Measurements from ENCODE around the gene IL17F. TPM values are rescaled to one million over a fixed set of nuclear protein-coding genes. Genes with fewer than 3 reads are reported as not detected.

IL17F gene
- total and polyA plus RNA-seq, 2 experiments from 2014 or later: not detected

GRCh38 chr6:52284460-52285176, 40.3 kb upstream of the IL17F start, which contains the start of gene MCM3:
TSS of gene MCM3 (minus strand) at chr6:52284742. CDS start at chr6:52284674, 68 bp downstream.
- H3K27ac ChIP-seq (ENCODE audit: low read depth): peak within 1 kb of the TSS; percentile 79
- TF ChIP-seq JUNB (IDR thresholded peaks at IDR 0.05; ENCODE audit: unreplicated experiment) (no peak), NANOG (IDR thresholded peaks at IDR 0.05; ENCODE audit: borderline replicate concordance) (no peak), ZNF331 (CRISPR knock-in tag; IDR thresholded peaks at IDR 0.05; ENCODE audit: low read depth) (no peak), POLR2AphosphoS5 (IDR thresholded peaks at IDR 0.05; ENCODE audit: low read depth) (peak; percentile 89), STAT1 (IDR thresholded peaks at IDR 0.05; ENCODE audit: unreplicated experiment) (no peak), CTCF (conservative IDR thresholded peaks at IDR 0.05; ENCODE audit: low read depth in 2 of 2) (no peak), CREB1 (CRISPR knock-in tag; IDR thresholded peaks at IDR 0.05; ENCODE audit: low read depth) (peak; percentile 79), EZH2phosphoT487 (IDR thresholded peaks at IDR 0.05; ENCODE audit: unreplicated experiment) (no peak), ZNF114 (CRISPR knock-in tag; IDR thresholded peaks at IDR 0.05) (no peak), EZH2 (IDR thresholded peaks at IDR 0.05; ENCODE audit: low read depth, unreplicated experiment) (no peak)
- TF ChIP-seq, protein P1, sequence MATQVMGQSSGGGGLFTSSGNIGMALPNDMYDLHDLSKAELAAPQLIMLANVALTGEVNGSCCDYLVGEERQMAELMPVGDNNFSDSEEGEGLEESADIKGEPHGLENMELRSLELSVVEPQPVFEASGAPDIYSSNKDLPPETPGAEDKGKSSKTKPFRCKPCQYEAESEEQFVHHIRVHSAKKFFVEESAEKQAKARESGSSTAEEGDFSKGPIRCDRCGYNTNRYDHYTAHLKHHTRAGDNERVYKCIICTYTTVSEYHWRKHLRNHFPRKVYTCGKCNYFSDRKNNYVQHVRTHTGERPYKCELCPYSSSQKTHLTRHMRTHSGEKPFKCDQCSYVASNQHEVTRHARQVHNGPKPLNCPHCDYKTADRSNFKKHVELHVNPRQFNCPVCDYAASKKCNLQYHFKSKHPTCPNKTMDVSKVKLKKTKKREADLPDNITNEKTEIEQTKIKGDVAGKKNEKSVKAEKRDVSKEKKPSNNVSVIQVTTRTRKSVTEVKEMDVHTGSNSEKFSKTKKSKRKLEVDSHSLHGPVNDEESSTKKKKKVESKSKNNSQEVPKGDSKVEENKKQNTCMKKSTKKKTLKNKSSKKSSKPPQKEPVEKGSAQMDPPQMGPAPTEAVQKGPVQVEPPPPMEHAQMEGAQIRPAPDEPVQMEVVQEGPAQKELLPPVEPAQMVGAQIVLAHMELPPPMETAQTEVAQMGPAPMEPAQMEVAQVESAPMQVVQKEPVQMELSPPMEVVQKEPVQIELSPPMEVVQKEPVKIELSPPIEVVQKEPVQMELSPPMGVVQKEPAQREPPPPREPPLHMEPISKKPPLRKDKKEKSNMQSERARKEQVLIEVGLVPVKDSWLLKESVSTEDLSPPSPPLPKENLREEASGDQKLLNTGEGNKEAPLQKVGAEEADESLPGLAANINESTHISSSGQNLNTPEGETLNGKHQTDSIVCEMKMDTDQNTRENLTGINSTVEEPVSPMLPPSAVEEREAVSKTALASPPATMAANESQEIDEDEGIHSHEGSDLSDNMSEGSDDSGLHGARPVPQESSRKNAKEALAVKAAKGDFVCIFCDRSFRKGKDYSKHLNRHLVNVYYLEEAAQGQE (IDR thresholded peaks at IDR 0.05; ENCODE audit: unreplicated experiment): no peak
- TF ChIP-seq, protein P2, sequence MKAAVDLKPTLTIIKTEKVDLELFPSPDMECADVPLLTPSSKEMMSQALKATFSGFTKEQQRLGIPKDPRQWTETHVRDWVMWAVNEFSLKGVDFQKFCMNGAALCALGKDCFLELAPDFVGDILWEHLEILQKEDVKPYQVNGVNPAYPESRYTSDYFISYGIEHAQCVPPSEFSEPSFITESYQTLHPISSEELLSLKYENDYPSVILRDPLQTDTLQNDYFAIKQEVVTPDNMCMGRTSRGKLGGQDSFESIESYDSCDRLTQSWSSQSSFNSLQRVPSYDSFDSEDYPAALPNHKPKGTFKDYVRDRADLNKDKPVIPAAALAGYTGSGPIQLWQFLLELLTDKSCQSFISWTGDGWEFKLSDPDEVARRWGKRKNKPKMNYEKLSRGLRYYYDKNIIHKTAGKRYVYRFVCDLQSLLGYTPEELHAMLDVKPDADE (IDR thresholded peaks at IDR 0.05): peak; percentile 77; the same call in 1 of the 2 replicates
- TF ChIP-seq, protein P3, sequence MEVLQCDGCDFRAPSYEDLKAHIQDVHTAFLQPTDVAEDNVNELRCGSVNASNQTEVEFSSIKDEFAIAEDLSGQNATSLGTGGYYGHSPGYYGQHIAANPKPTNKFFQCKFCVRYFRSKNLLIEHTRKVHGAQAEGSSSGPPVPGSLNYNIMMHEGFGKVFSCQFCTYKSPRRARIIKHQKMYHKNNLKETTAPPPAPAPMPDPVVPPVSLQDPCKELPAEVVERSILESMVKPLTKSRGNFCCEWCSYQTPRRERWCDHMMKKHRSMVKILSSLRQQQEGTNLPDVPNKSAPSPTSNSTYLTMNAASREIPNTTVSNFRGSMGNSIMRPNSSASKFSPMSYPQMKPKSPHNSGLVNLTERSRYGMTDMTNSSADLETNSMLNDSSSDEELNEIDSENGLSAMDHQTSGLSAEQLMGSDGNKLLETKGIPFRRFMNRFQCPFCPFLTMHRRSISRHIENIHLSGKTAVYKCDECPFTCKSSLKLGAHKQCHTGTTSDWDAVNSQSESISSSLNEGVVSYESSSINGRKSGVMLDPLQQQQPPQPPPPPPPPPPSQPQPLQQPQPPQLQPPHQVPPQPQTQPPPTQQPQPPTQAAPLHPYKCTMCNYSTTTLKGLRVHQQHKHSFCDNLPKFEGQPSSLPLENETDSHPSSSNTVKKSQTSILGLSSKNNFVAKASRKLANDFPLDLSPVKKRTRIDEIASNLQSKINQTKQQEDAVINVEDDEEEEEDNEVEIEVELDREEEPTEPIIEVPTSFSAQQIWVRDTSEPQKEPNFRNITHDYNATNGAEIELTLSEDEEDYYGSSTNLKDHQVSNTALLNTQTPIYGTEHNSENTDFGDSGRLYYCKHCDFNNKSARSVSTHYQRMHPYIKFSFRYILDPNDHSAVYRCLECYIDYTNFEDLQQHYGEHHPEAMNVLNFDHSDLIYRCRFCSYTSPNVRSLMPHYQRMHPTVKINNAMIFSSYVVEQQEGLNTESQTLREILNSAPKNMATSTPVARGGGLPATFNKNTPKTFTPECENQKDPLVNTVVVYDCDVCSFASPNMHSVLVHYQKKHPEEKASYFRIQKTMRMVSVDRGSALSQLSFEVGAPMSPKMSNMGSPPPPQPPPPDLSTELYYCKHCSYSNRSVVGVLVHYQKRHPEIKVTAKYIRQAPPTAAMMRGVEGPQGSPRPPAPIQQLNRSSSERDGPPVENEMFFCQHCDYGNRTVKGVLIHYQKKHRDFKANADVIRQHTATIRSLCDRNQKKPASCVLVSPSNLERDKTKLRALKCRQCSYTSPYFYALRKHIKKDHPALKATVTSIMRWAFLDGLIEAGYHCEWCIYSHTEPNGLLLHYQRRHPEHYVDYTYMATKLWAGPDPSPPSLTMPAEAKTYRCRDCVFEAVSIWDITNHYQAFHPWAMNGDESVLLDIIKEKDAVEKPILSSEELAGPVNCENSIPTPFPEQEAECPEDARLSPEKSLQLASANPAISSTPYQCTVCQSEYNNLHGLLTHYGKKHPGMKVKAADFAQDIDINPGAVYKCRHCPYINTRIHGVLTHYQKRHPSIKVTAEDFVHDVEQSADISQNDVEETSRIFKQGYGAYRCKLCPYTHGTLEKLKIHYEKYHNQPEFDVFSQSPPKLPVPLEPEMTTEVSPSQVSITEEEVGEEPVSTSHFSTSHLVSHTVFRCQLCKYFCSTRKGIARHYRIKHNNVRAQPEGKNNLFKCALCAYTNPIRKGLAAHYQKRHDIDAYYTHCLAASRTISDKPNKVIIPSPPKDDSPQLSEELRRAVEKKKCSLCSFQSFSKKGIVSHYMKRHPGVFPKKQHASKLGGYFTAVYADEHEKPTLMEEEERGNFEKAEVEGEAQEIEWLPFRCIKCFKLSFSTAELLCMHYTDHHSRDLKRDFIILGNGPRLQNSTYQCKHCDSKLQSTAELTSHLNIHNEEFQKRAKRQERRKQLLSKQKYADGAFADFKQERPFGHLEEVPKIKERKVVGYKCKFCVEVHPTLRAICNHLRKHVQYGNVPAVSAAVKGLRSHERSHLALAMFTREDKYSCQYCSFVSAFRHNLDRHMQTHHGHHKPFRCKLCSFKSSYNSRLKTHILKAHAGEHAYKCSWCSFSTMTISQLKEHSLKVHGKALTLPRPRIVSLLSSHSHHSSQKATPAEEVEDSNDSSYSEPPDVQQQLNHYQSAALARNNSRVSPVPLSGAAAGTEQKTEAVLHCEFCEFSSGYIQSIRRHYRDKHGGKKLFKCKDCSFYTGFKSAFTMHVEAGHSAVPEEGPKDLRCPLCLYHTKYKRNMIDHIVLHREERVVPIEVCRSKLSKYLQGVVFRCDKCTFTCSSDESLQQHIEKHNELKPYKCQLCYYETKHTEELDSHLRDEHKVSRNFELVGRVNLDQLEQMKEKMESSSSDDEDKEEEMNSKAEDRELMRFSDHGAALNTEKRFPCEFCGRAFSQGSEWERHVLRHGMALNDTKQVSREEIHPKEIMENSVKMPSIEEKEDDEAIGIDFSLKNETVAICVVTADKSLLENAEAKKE (CRISPR knock-in tag; IDR thresholded peaks at IDR 0.05): no peak
- H3K36me3 ChIP-seq (ENCODE audit: insufficient read depth): peaks cover 33% of the 10 kb centered on the region
- Mint-ChIP-seq H3K4me1 (peaks cover 20% of the 10 kb centered on the region), H3K27me3 (ENCODE audit: insufficient read depth, low read depth, poor library complexity) (peaks cover 6% of the 10 kb centered on the region), H3K9me3 (no peaks in the 10 kb centered on the region), H3K36me3 (ENCODE audit: low read depth) (peaks cover 43% of the 10 kb centered on the region), H3K4me3 (no peak within 1 kb of the TSS), H3K27ac (0 out of 2 replicates have a peak within 1 kb of the TSS, but pooled peaks have one; percentile 68)
- H2AFZ ChIP-seq: 0 out of 2 replicates have a peak within 1 kb of the TSS, but pooled peaks have one; percentile 11
- H3K79me2 ChIP-seq (replicated peaks; ENCODE audit: insufficient read depth): peaks cover 48% of the 10 kb centered on the region
- peak within 1 kb of the TSS; percentile 73 for H3K4me3 ChIP-seq
- peak within 1 kb of the TSS; percentile 78 for H3K4me2 ChIP-seq
- H3F3A ChIP-seq (replicated peaks; ENCODE audit: low read depth): no peaks in the 10 kb centered on the region
- peak; percentile 100 for DNase-seq (ENCODE audit: low spot score)
- H3K9me2 ChIP-seq (ENCODE audit: insufficient read depth): no peaks in the 10 kb centered on the region
- peaks cover 20% of the 10 kb centered on the region; the same call in 1 of the 2 replicates for H3K4me1 ChIP-seq (ENCODE audit: insufficient read depth)
- peaks cover 22% of the 10 kb centered on the region for H4K20me1 ChIP-seq (replicated peaks; ENCODE audit: insufficient read depth)
- no peaks in the 10 kb centered on the region for H3K27me3 ChIP-seq (ENCODE audit: insufficient read depth)
- peak; percentile 97 for ATAC-seq

All from GM23338 (cell line).